H9 (cell line): ENCODE measurements around the gene CDHR2. TPM values are rescaled to one million over a fixed set of nuclear protein-coding genes. Genes with fewer than 3 reads are reported as not detected.
A peak's percentile ranks its signal among the peaks of the same experiment; 100 is the strongest.

Experiments
- DNase-seq: peaks from one replicate; pipeline ENCODE4 v3.0.0-alpha.2; 2017
- H2AFZ ChIP-seq: one replicate; pipeline ENCODE4 v1.6.1; 2013; ENCODE audit warnings: mild to moderate bottlenecking, low read length, control low read depth, moderate library complexity
- H2AK5ac ChIP-seq: 2 replicates; pipeline ENCODE4 v1.6.1; 2013; ENCODE audit warnings: low read length, control low read depth, mixed read lengths; ENCODE audit not compliant: insufficient read length
- H2BK120ac ChIP-seq: one replicate; pipeline ENCODE4 v1.6.1; 2013; ENCODE audit warnings: low read depth, mild to moderate bottlenecking, low read length, control low read depth, inconsistent platforms; ENCODE audit not compliant: poor library complexity, severe bottlenecking
- H2BK12ac ChIP-seq: 2 replicates; pipeline ENCODE4 v1.6.1; 2013; ENCODE audit warnings: low read length, control low read depth, mixed read lengths, low read depth; ENCODE audit not compliant: insufficient read length
- H2BK15ac ChIP-seq: 2 replicates; pipeline ENCODE4 v1.6.1; 2013; ENCODE audit warnings: low read depth, low read length, control low read depth
- H2BK20ac ChIP-seq: one replicate; pipeline ENCODE4 v1.6.1; 2013; ENCODE audit warnings: low read depth, mild to moderate bottlenecking, low read length, control low read depth, inconsistent platforms; ENCODE audit not compliant: poor library complexity, severe bottlenecking
- H2BK5ac ChIP-seq: 2 replicates; pipeline ENCODE4 v1.6.1; 2013; ENCODE audit warnings: low read length, control low read depth, mixed read lengths; ENCODE audit not compliant: insufficient read length
- H3K14ac ChIP-seq: 2 replicates; pipeline ENCODE4 v1.6.1; 2013; ENCODE audit warnings: low read length, control low read depth; ENCODE audit not compliant: insufficient read depth
- H3K18ac ChIP-seq: 2 replicates; pipeline ENCODE4 v1.6.1; 2013; ENCODE audit warnings: low read depth, mild to moderate bottlenecking, mixed read lengths, low read length, control low read depth; ENCODE audit not compliant: insufficient read length
- H3K23ac ChIP-seq: 2 replicates; pipeline ENCODE4 v1.6.1; 2013; ENCODE audit warnings: low read length, control low read depth, mixed read lengths, low read depth; ENCODE audit not compliant: insufficient read length
- H3K23me2 ChIP-seq: 2 replicates; pipeline ENCODE4 v1.6.1; 2013; ENCODE audit warnings: low read depth, mild to moderate bottlenecking, mixed read lengths, low read length, control low read depth; ENCODE audit not compliant: insufficient read length, poor library complexity, severe bottlenecking
- H3K27ac ChIP-seq: 2 replicates; pipeline ENCODE4 v1.5.1; 2013; ENCODE audit warnings: low read length, control low read depth, mixed read lengths, low read depth; ENCODE audit not compliant: insufficient read length
- H3K27me3 ChIP-seq: 2 replicates; pipeline ENCODE4 v1.6.1; 2013; ENCODE audit warnings: low read length, control low read depth, inconsistent platforms; ENCODE audit not compliant: insufficient read depth
- H3K4ac ChIP-seq: 2 replicates; pipeline ENCODE4 v1.6.1; 2013; ENCODE audit warnings: low read depth, mild to moderate bottlenecking, control low read depth, inconsistent platforms, low read length, moderate library complexity
- H3K4me1 ChIP-seq: 2 replicates; pipeline ENCODE4 v1.6.1; 2013; ENCODE audit warnings: low read length, control low read depth, inconsistent platforms; ENCODE audit not compliant: insufficient read depth
- H3K4me2 ChIP-seq: 2 replicates; pipeline ENCODE4 v1.6.1; 2013; ENCODE audit warnings: low read length, control low read depth, mixed read lengths; ENCODE audit not compliant: insufficient read length, insufficient read depth
- H3K56ac ChIP-seq: 2 replicates; pipeline ENCODE4 v1.6.1; 2013; ENCODE audit warnings: low read depth, mild to moderate bottlenecking, mixed read lengths, low read length, control low read depth; ENCODE audit not compliant: insufficient read length
- H3K79me1 ChIP-seq: 2 replicates; pipeline ENCODE4 v1.6.1; 2013; ENCODE audit warnings: low read depth, mild to moderate bottlenecking, moderate library complexity, low read length, control low read depth, inconsistent platforms; ENCODE audit not compliant: insufficient read depth, poor library complexity, severe bottlenecking
- H3K79me2 ChIP-seq: 2 replicates; pipeline ENCODE4 v1.6.1; 2013; ENCODE audit warnings: low read length, control low read depth, inconsistent platforms; ENCODE audit not compliant: insufficient read depth
- H3K9ac ChIP-seq: 2 replicates; pipeline ENCODE4 v1.6.1; 2013; ENCODE audit warnings: low read length, control low read depth, mixed read lengths; ENCODE audit not compliant: insufficient read length; ENCODE audit errors: extremely low read depth
- H3K9me3 ChIP-seq: one replicate; pipeline ENCODE4 v1.6.1; 2013; ENCODE audit warnings: low read depth, low read length, inconsistent platforms; ENCODE audit not compliant: control insufficient read depth
- H3T11ph ChIP-seq: one replicate; pipeline ENCODE4 v1.6.1; 2013; ENCODE audit warnings: mild to moderate bottlenecking, low read length, control low read depth, inconsistent platforms
- H4K20me1 ChIP-seq: one replicate; pipeline ENCODE4 v1.6.1; 2013; ENCODE audit not compliant: control insufficient read depth, insufficient read length, insufficient read depth
- H4K5ac ChIP-seq: 2 replicates; pipeline ENCODE4 v1.6.1; 2013; ENCODE audit warnings: low read depth, mild to moderate bottlenecking, mixed read lengths, low read length, control low read depth; ENCODE audit not compliant: insufficient read length
- H4K8ac ChIP-seq: replicated peaks from 2 replicates; pipeline ENCODE4 v1.6.1; 2013; ENCODE audit warnings: low read length, control low read depth, mixed read lengths, low read depth; ENCODE audit not compliant: insufficient read length
- H4K91ac ChIP-seq: 2 replicates; pipeline ENCODE4 v1.6.1; 2013; ENCODE audit warnings: low read depth, mild to moderate bottlenecking, moderate library complexity, mixed read lengths, low read length, control low read depth; ENCODE audit not compliant: insufficient read length
- H3K27ac Mint-ChIP-seq, 3 experiments: 2 replicates in 2 of 3; 3 replicates in 1 of 3; pipeline ENCODE4 v1.8.0; 2020 to 2021; ENCODE audit warnings: mixed read lengths in 3 of 3, mild to moderate bottlenecking in 1 of 3, moderate library complexity in 1 of 3
- H3K27me3 Mint-ChIP-seq: 2 replicates; pipeline ENCODE4 v1.8.0; 2021; ENCODE audit warnings: low read depth, mild to moderate bottlenecking, moderate library complexity, mixed read lengths
- H3K36me3 Mint-ChIP-seq, 3 experiments: 2 replicates in 2 of 3; 3 replicates in 1 of 3; pipeline ENCODE4 v1.8.0; 2020 to 2021; ENCODE audit warnings: low read depth in 3 of 3, mixed read lengths in 3 of 3; ENCODE audit not compliant: insufficient read depth in 1 of 3
- H3K4me1 Mint-ChIP-seq, 2 experiments: 2 replicates each; pipeline ENCODE4 v1.8.0; 2020; ENCODE audit warnings: mixed read lengths in 2 of 2
- H3K4me3 Mint-ChIP-seq, 2 experiments: 2 replicates in 1 of 2; 3 replicates in 1 of 2; pipeline ENCODE4 v1.8.0; 2020 to 2021; ENCODE audit warnings: mild to moderate bottlenecking in 2 of 2, mixed read lengths in 2 of 2, moderate library complexity in 1 of 2
- H3K9me3 Mint-ChIP-seq, 2 experiments: 2 replicates in 1 of 2; 3 replicates in 1 of 2; pipeline ENCODE4 v1.8.0; 2020; ENCODE audit warnings: mild to moderate bottlenecking in 2 of 2, mixed read lengths in 2 of 2, moderate library complexity in 1 of 2
- WGBS: extraction: QIAGEN DNeasy Blood & Tissue Kit; methylation state at CpG from one replicate; pipeline ENCODE4 v1.1.7; 2013; ENCODE audit warnings: missing lambda C conversion rate, low lambda C conversion rate, mixed read lengths; ENCODE audit not compliant: insufficient read length; ENCODE audit errors: extremely low coverage; 5-methylcytosine and 5-hydroxymethylcytosine counted together
- total RNA-seq: library from RNA; stranded (reverse); gene quantifications from 2 replicates; pipeline ENCODE4 v1.2.1, GENCODE V29; 2021
- TF ChIP-seq, protein P1 (sequence below): fragments of 200-600 bp; sonication (generic); conservative IDR thresholded peaks from 3 replicates; pipeline ENCODE4 v1.8.0; 2021; ENCODE audit warnings: antibody characterized with exemption, mild to moderate bottlenecking

Gene CDHR2
- total RNA-seq, 1 experiment from 2014 or later = 0.90 TPM

DNA sequence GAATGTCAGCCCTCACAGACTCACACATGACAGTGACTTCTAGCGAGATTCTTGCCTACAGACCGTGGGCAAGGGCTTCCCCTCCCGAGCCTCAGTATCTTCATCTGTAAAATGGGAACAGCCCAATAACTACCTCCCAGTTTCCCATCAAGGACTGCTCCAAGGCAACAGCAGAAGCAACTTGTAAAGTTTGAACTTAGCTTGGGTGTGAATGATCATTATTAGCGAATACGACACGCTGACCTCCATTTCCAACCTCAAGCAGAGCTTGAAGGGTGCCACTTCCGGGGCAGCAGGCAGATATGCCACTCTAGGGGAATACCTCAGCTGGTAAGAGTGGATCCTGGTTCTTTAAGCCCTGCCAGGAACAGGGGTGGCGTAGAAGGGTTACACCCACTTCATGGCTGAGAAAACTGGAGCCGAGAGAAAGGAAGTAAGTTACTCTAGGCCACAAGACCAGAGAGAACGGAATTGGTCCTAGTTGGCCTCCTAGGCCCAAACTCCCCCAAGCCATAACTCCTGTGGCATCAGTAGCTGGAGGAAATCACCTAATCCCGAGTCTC lies 14.0 kb upstream of the CDHR2 start:
- H3K56ac ChIP-seq = no peak overlapping the region
- WGBS = no CpG with 5 or more reads among the region's 11 CpGs
- no peak overlapping the region for H2BK120ac ChIP-seq
- H3K14ac ChIP-seq = no peak overlapping the region
- H3K9ac ChIP-seq = peak overlapping the region; percentile 97
- H3K27me3 Mint-ChIP-seq = peaks cover 1% of the 10 kb centered on the region; the same call in 1 of the 2 replicates
- no peak overlapping the region for H3K27ac ChIP-seq
- peak overlapping the region; percentile 92 to 99 for H3K4me3 Mint-ChIP-seq
- H2AFZ ChIP-seq = no peak overlapping the region
- H2BK20ac ChIP-seq = no peak overlapping the region
- TF ChIP-seq, protein P1, sequence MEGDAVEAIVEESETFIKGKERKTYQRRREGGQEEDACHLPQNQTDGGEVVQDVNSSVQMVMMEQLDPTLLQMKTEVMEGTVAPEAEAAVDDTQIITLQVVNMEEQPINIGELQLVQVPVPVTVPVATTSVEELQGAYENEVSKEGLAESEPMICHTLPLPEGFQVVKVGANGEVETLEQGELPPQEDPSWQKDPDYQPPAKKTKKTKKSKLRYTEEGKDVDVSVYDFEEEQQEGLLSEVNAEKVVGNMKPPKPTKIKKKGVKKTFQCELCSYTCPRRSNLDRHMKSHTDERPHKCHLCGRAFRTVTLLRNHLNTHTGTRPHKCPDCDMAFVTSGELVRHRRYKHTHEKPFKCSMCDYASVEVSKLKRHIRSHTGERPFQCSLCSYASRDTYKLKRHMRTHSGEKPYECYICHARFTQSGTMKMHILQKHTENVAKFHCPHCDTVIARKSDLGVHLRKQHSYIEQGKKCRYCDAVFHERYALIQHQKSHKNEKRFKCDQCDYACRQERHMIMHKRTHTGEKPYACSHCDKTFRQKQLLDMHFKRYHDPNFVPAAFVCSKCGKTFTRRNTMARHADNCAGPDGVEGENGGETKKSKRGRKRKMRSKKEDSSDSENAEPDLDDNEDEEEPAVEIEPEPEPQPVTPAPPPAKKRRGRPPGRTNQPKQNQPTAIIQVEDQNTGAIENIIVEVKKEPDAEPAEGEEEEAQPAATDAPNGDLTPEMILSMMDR = no peak
- H2AK5ac ChIP-seq = no peak overlapping the region
- H3K18ac ChIP-seq = no peak overlapping the region
- peak overlapping the region; percentile 89 to 99 (median 98); a peak in 6 of 7 replicates for H3K27ac Mint-ChIP-seq
- H2BK15ac ChIP-seq = no peak overlapping the region
- no peak overlapping the region for H4K5ac ChIP-seq
- H3T11ph ChIP-seq = no peak overlapping the region
- H3K4me1 Mint-ChIP-seq = peaks cover 42 to 46% of the 10 kb centered on the region in 2 experiments
- no peak for DNase-seq
- H3K9me3 ChIP-seq = no peaks in the 10 kb centered on the region
- H4K20me1 ChIP-seq = peaks cover 2% of the 10 kb centered on the region
- no peak overlapping the region for H4K91ac ChIP-seq
- H3K36me3 Mint-ChIP-seq = peaks cover 18 to 44% (median 42%) of the 10 kb centered on the region in 3 experiments
- H2BK5ac ChIP-seq = no peak overlapping the region
- no peak overlapping the region for H2BK12ac ChIP-seq
- H3K79me1 ChIP-seq = peaks cover 3% of the 10 kb centered on the region
- no peak overlapping the region for H4K8ac ChIP-seq
- no peak overlapping the region for H3K23ac ChIP-seq
- peaks cover 11% of the 10 kb centered on the region for H3K23me2 ChIP-seq
- H3K4me2 ChIP-seq = peak overlapping the region; percentile 44
- H3K9me3 Mint-ChIP-seq = no peaks in the 10 kb centered on the region
- no peaks in the 10 kb centered on the region for H3K27me3 ChIP-seq
- peaks cover 38% of the 10 kb centered on the region for H3K79me2 ChIP-seq
- no peak overlapping the region for H3K4ac ChIP-seq
- H3K4me1 ChIP-seq = no peaks in the 10 kb centered on the region; the same call in 1 of the 2 replicates
